ENCODE measurements around the gene DNAJC15.

DNAJC15 gene

GRCh38 chr13:43019811-43020210, 3.6 kb upstream of the DNAJC15 start:
- H3K27ac ChIP-seq (ENCODE audit: extremely low read depth, low read depth, low read length): no peak overlapping the region
- ChIA-PET POLR2A (interaction anchor here (0.8 kb wide), 1 partner anchor 35 kb away, joined by 4 read pairs; no protein-coding TSS in a partner anchor), CTCF (no interaction called here)
- H3K4me1 ChIP-seq (ENCODE audit: control insufficient read depth, insufficient read depth, low read length): 0 out of 2 replicates have a peak, but pooled peaks cover 3% of the 10 kb centered on the region
- TF ChIP-seq ZBTB20 (tag by site-specific recombination; IDR thresholded peaks at IDR 0.05) (no peak), PRDM1 (tag by site-specific recombination; IDR thresholded peaks at IDR 0.05) (no peak), ZNF174 (tag by site-specific recombination; IDR thresholded peaks at IDR 0.05) (no peak), MEIS1 (CRISPR knock-in tag; IDR thresholded peaks at IDR 0.05; ENCODE audit: borderline replicate concordance) (no peak), ZNF202 (tag by site-specific recombination; IDR thresholded peaks at IDR 0.05; ENCODE audit: borderline replicate concordance) (no peak), ZNF23 (tag by site-specific recombination; IDR thresholded peaks at IDR 0.05; ENCODE audit: borderline replicate concordance) (no peak), ZNF24 (tag by site-specific recombination; IDR thresholded peaks at IDR 0.05) (no peak), ZNF16 (tag by site-specific recombination; IDR thresholded peaks at IDR 0.05; ENCODE audit: low read depth) (no peak), ZNF248 (tag by site-specific recombination; IDR thresholded peaks at IDR 0.05) (no peak), ZNF791 (tag by site-specific recombination; IDR thresholded peaks at IDR 0.05) (no peak), ZNF548 (tag by site-specific recombination; IDR thresholded peaks at IDR 0.05) (no peak), ZBTB49 (tag by site-specific recombination; IDR thresholded peaks at IDR 0.05; ENCODE audit: low read depth) (no peak), WT1 (tag by site-specific recombination; IDR thresholded peaks at IDR 0.05) (no peak), ZNF157 (tag by site-specific recombination; IDR thresholded peaks at IDR 0.05) (no peak), ZNF292 (tag by site-specific recombination; IDR thresholded peaks at IDR 0.05; ENCODE audit: borderline replicate concordance, low read depth) (no peak), ZNF776 (tag by site-specific recombination; IDR thresholded peaks at IDR 0.05; ENCODE audit: borderline replicate concordance) (no peak), ZFP37 (tag by site-specific recombination; IDR thresholded peaks at IDR 0.05) (no peak), ZNF521 (tag by site-specific recombination; IDR thresholded peaks at IDR 0.05) (no peak), ZNF335 (tag by site-specific recombination; conservative IDR thresholded peaks at IDR 0.05) (no peak)
- TF ChIP-seq, protein P1, sequence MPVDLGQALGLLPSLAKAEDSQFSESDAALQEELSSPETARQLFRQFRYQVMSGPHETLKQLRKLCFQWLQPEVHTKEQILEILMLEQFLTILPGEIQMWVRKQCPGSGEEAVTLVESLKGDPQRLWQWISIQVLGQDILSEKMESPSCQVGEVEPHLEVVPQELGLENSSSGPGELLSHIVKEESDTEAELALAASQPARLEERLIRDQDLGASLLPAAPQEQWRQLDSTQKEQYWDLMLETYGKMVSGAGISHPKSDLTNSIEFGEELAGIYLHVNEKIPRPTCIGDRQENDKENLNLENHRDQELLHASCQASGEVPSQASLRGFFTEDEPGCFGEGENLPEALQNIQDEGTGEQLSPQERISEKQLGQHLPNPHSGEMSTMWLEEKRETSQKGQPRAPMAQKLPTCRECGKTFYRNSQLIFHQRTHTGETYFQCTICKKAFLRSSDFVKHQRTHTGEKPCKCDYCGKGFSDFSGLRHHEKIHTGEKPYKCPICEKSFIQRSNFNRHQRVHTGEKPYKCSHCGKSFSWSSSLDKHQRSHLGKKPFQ (tag by site-specific recombination; IDR thresholded peaks at IDR 0.05): no peak
- H3K4me3 ChIP-seq (ENCODE audit: low read depth, low read length): no peak overlapping the region
- no peaks in the 10 kb centered on the region for H3K9me3 ChIP-seq (ENCODE audit: control insufficient read depth, insufficient read depth, low read depth, low read length)
- H3K36me3 ChIP-seq (ENCODE audit: control insufficient read depth in 2 of 2, insufficient read depth in 1 of 2, low read length in 2 of 2): no peaks in the 10 kb centered on the region

DNA sequence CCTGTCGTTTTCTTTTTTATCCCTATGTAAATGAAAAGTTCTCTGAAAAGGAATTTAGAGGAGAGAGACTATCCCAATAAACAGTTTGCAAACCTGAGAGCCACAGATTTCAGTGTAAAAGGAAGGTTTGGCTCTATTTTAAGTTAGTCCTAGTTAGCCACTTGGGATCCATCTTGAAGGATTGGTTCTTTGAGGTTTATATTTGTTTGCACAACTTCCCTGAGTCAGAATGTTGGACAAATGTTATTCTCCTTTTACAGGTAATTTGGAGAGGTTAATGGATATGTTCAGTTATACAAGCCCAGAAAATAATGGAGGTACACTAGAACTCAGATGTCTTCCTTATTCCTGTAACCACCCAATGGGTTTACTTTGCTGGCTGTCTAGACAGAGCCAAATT, 2.6 kb upstream of the DNAJC15 start:
- Histone ChIP-seq H3K4me1 (ENCODE audit: control insufficient read depth, insufficient read depth, low read length) (0 out of 2 replicates have a peak, but pooled peaks cover 3% of the 10 kb centered on the region), H3K27ac (ENCODE audit: extremely low read depth, low read depth, low read length) (no peak overlapping the region), H3K4me3 (ENCODE audit: low read depth, low read length) (no peak overlapping the region), H3K36me3 (ENCODE audit: control insufficient read depth in 2 of 2, insufficient read depth in 1 of 2, low read length in 2 of 2) (no peaks in the 10 kb centered on the region), H3K9me3 (ENCODE audit: control insufficient read depth, insufficient read depth, low read depth, low read length) (no peaks in the 10 kb centered on the region)
- ChIA-PET POLR2A (interaction anchor here (0.9 kb wide), 1 partner anchor 29 kb away, joined by 3 read pairs; the partner anchor contains the start of gene EPSTI1), CTCF (no interaction called here)
- no peak for TF ChIP-seq MYNN (tag by site-specific recombination; IDR thresholded peaks at IDR 0.05; ENCODE audit: borderline replicate concordance)
- no peak for TF ChIP-seq ZNF133 (tag by site-specific recombination; IDR thresholded peaks at IDR 0.05)
- no peak for TF ChIP-seq ZNF174 (tag by site-specific recombination; IDR thresholded peaks at IDR 0.05)
- TF ChIP-seq, protein P2, sequence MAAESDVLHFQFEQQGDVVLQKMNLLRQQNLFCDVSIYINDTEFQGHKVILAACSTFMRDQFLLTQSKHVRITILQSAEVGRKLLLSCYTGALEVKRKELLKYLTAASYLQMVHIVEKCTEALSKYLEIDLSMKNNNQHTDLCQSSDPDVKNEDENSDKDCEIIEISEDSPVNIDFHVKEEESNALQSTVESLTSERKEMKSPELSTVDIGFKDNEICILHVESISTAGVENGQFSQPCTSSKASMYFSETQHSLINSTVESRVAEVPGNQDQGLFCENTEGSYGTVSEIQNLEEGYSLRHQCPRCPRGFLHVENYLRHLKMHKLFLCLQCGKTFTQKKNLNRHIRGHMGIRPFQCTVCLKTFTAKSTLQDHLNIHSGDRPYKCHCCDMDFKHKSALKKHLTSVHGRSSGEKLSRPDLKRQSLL (tag by site-specific recombination; IDR thresholded peaks at IDR 0.05): no peak
- TF ChIP-seq ZNF449 (tag by site-specific recombination; IDR thresholded peaks at IDR 0.05): no peak
- TF ChIP-seq ZNF266 (tag by site-specific recombination; IDR thresholded peaks at IDR 0.05; ENCODE audit: low read depth): no peak
- TF ChIP-seq ZBTB17 (tag by site-specific recombination; IDR thresholded peaks at IDR 0.05): no peak
- no peak for TF ChIP-seq ZNF48 (tag by site-specific recombination; IDR thresholded peaks at IDR 0.05)
- TF ChIP-seq, protein P3, sequence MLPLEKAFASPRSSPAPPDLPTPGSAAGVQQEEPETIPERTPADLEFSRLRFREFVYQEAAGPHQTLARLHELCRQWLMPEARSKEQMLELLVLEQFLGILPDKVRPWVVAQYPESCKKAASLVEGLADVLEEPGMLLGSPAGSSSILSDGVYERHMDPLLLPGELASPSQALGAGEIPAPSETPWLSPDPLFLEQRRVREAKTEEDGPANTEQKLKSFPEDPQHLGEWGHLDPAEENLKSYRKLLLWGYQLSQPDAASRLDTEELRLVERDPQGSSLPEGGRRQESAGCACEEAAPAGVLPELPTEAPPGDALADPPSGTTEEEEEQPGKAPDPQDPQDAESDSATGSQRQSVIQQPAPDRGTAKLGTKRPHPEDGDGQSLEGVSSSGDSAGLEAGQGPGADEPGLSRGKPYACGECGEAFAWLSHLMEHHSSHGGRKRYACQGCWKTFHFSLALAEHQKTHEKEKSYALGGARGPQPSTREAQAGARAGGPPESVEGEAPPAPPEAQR (tag by site-specific recombination; IDR thresholded peaks at IDR 0.05): no peak
- TF ChIP-seq ZNF24 (tag by site-specific recombination; IDR thresholded peaks at IDR 0.05): no peak
- no peak for TF ChIP-seq ZNF837 (tag by site-specific recombination; IDR thresholded peaks at IDR 0.05)
- TF ChIP-seq ZNF654 (tag by site-specific recombination; IDR thresholded peaks at IDR 0.05; ENCODE audit: low read depth): no peak

Data from HEK293 (cell line).